ENCODE measurements around the gene TRIM59.
A peak's percentile ranks its signal among the peaks of the same experiment; 100 is the strongest.

The TRIM59 gene

DNA sequence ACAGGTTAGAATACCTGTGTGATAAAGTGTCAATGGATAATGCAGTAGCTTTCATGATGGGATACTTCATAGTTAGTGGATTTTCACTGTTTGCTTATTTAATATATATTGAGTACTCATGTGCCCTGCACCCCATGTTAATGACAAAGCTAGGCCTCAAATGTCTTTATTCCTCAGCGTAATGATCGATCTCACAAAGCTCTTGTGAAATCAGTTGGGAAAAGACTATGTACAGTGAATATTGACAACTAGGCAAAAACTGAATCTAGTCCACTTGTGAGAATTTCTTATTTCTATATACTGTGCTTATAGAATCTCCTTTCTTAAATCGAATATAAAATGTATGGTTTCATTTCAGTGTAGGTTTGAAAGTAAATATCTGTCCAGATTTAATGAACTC, 32.3 kb downstream of the TRIM59 start:
- DNase-seq (ENCODE audit: low read depth), result no peak
- H3K4me3 ChIP-seq (ENCODE audit: low read depth, low read length), result no peak overlapping the region
- TF ChIP-seq, protein P1, sequence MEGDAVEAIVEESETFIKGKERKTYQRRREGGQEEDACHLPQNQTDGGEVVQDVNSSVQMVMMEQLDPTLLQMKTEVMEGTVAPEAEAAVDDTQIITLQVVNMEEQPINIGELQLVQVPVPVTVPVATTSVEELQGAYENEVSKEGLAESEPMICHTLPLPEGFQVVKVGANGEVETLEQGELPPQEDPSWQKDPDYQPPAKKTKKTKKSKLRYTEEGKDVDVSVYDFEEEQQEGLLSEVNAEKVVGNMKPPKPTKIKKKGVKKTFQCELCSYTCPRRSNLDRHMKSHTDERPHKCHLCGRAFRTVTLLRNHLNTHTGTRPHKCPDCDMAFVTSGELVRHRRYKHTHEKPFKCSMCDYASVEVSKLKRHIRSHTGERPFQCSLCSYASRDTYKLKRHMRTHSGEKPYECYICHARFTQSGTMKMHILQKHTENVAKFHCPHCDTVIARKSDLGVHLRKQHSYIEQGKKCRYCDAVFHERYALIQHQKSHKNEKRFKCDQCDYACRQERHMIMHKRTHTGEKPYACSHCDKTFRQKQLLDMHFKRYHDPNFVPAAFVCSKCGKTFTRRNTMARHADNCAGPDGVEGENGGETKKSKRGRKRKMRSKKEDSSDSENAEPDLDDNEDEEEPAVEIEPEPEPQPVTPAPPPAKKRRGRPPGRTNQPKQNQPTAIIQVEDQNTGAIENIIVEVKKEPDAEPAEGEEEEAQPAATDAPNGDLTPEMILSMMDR (IDR thresholded peaks at IDR 0.05; ENCODE audit: insufficient read depth, low read depth, low read length, missing control alignments), result no peak

GRCh38 chr3:160413613-160414248, 35.9 kb downstream of the TRIM59 start:
- H3K4me3 ChIP-seq (ENCODE audit: low read depth, low read length), result no peak overlapping the region
- peak; percentile 81 for DNase-seq (ENCODE audit: low read depth)
- TF ChIP-seq, protein P1 (IDR thresholded peaks at IDR 0.05; ENCODE audit: insufficient read depth, low read depth, low read length, missing control alignments), result peak; percentile 81

GRCh38 chr3:160412477-160412876, 37.1 kb downstream of the TRIM59 start:
- TF ChIP-seq, protein P1 (IDR thresholded peaks at IDR 0.05; ENCODE audit: insufficient read depth, low read depth, low read length, missing control alignments), result no peak
- DNase-seq (ENCODE audit: low read depth), result no peak
- no peak overlapping the region for H3K4me3 ChIP-seq (ENCODE audit: low read depth, low read length)

DNA sequence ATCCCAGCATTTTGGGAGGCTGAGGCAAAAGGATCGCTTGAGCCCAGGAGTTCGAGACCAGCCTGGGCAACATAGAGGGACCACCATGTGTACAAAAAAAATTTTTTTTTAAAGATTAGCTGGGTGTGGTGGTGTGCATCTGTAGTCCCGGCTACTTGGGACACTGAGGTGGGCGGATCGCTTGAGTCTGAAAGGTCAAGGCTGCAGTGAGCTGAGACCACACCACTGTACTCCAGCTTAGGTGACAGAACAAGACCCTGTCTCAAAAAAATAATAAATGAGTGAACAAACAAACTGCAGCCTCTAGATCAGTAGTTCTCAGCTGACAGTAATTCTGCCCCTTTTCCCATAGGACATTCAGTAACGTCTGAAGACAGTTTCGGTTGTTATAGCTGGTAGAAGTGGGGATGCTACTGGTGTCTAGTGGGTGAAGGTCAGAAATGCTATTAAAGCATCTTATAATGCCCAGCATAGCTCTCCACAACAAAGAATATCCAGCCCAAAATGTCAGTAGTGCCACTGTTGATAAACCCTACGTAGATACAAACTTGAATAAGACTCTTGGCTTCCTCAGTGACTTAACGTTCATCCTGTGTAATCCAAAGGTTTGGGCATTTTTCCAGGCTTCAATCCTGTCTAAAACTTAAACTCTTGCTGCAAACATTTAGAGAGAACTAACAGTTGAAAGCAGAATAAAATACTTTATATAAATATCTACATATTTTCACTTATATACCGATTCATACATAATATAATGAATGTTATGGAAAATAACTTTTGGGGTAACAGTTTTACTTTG, 39.6 kb downstream of the TRIM59 start:
- H3K4me3 ChIP-seq (ENCODE audit: low read depth, low read length), result no peak overlapping the region
- TF ChIP-seq, protein P1 (IDR thresholded peaks at IDR 0.05; ENCODE audit: insufficient read depth, low read depth, low read length, missing control alignments), result no peak
- no peak for DNase-seq (ENCODE audit: low read depth)

DNA sequence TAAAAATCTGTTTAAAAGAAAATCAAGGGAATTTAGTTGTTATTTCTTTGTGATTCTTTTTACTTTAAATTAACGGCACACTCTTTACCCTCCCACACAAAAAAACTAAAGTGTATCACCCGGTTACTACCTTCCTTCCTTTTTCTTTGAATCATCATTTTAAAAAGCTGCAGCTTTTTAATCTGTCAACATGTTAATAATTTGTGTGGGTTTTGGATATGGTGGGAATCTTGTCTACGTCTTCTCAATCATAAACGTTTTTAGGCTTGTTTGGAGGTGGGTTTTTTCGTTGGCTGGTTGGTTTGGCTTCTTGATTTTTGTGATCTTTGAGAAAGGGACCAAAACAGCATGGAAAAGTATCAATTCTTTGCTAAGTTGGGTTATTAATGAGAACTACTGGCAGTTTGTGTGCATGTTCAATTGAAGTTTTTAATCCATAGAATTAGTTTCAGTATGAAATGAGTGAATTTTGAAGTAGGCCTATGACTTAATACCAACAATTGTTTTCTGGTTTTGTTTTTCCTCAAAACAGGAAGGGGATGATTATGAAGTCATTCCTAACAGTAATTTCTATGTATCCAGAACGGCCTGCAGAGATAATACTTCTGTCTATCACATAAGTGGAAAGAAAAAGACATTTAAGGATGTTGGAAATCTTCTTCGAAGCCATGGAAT, 45.7 kb downstream of the TRIM59 start:
- peak overlapping the region; percentile 85 for H3K4me3 ChIP-seq (ENCODE audit: low read depth, low read length)
- no peak for DNase-seq (ENCODE audit: low read depth)
- TF ChIP-seq, protein P1 (IDR thresholded peaks at IDR 0.05; ENCODE audit: insufficient read depth, low read depth, low read length, missing control alignments), result no peak

GRCh38 chr3:160403028-160403545, 46.5 kb downstream of the TRIM59 start:
- DNase-seq (ENCODE audit: low read depth), result no peak
- H3K4me3 ChIP-seq (ENCODE audit: low read depth, low read length), result peak overlapping the region; percentile 85
- TF ChIP-seq, protein P1 (IDR thresholded peaks at IDR 0.05; ENCODE audit: insufficient read depth, low read depth, low read length, missing control alignments), result no peak

Data from GM12865 (cell line).